GM12873 (cell line): ENCODE data around the gene SLC25A44.

Source experiments
- CTCF ChIP-seq: IDR thresholded peaks from 2 replicates; pipeline ENCODE4 v1.5.1; 2012; ENCODE audit warnings: low read depth, mild to moderate bottlenecking, moderate library complexity, low read length, control low read depth; ENCODE audit not compliant: insufficient read depth; ENCODE audit errors: missing control alignments

SLC25A44 gene

GRCh38 chr1:156221986-156222692, 28.2 kb downstream of the SLC25A44 start:
- no peak for TF ChIP-seq CTCF

GRCh38 chr1:156225677-156226014, 31.7 kb downstream of the SLC25A44 start:
- no peak for TF ChIP-seq CTCF

- TF ChIP-seq CTCF: no peak
Measured at GRCh38 chr1:156226116-156226538, 32.2 kb downstream of the SLC25A44 start.

- no peak for TF ChIP-seq CTCF
Measured at GRCh38 chr1:156226782-156227181, 32.9 kb downstream of the SLC25A44 start.

- no peak for TF ChIP-seq CTCF
Measured at GRCh38 chr1:156228501-156228900, 34.6 kb downstream of the SLC25A44 start.

GRCh38 chr1:156229809-156230472, 36.0 kb downstream of the SLC25A44 start:
- TF ChIP-seq CTCF: no peak

- no peak for TF ChIP-seq CTCF
Measured at GRCh38 chr1:156230473-156230837, 36.6 kb downstream of the SLC25A44 start.
